SU-DHL-6 (cell line): Measurements from ENCODE around the gene LDB2.

Experiments used
- CTCF ChIP-seq: fragments of 200-600 bp; sonication (generic); IDR thresholded peaks from one replicate; pipeline ENCODE4 v1.5.1; 2017; ENCODE audit warnings: antibody characterized with exemption, mild to moderate bottlenecking, low read length, moderate library complexity; ENCODE audit not compliant: insufficient read depth, poor library complexity, severe bottlenecking
- EZH2phosphoT487 ChIP-seq: fragments of 200-600 bp; sonication (generic), shearing (Covaris generic); conservative IDR thresholded peaks from 2 replicates; pipeline ENCODE4 v1.6.1; 2018; ENCODE audit warnings: mild to moderate bottlenecking, antibody characterized with exemption, low read length, moderate library complexity, mixed read lengths

- TF ChIP-seq CTCF: no peak
- no peak for TF ChIP-seq EZH2phosphoT487
Measured at GRCh38 chr4:16804581-16804980, 93.9 kb downstream of the LDB2 start.
